ENCODE results near the gene PSMB1. TPM values are rescaled to one million over a fixed set of nuclear protein-coding genes. Genes with fewer than 3 reads are reported as not detected.
"Not testable (repeated sequence)": the region's sequence is repeated elsewhere in the genome, so short reads cannot be mapped to it uniquely, and the experiment has no call there.

PSMB1 gene
- total and polyA plus RNA-seq, 4 experiments from 2014 or later, result 94.2 to 705 (median 272) TPM

DNA sequence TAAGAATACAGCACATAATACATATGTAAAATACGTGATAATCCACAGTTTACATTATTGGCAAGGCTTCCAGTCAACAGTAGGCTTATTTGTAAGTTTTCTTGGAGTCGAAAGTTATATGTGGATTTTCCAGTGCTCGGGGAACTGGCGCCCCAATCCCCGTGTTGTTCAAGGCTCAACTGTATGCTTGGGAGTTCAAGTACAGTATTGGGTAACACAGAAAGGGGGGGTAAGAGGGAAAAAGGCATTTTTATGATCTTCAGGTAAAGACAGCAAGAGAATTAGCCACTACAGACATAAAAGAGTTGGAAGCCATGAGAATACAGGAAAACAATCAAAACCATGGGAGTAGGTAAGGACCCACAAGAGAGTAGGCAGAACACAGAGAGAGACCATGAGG, 16.4 kb downstream of the PSMB1 start:
- Mint-ChIP-seq H3K9me3 (no peaks in the 10 kb centered on the region), H3K36me3 (peaks cover 59 to 81% of the 10 kb centered on the region in 2 donors), H3K27ac (peak overlapping the region in 1 of 7 donors; percentile 35), H3K4me3 (no peak overlapping the region), H3K27me3 (no peaks in the 10 kb centered on the region), H3K4me1 (peaks cover 6 to 18% (median 18%) of the 10 kb centered on the region in 4 donors)
- Histone ChIP-seq H3K27ac (ENCODE audit: low read depth, low read length) (no peak overlapping the region), H3K36me3 (ENCODE audit: insufficient read depth, low read length) (peaks cover 81% of the 10 kb centered on the region), H3K27me3 (ENCODE audit: insufficient read depth, low read length) (no peaks in the 10 kb centered on the region), H3K4me1 (ENCODE audit: insufficient read depth, low read length) (no peaks in the 10 kb centered on the region), H3K4me3 (ENCODE audit: low read length in 2 of 2) (no peak overlapping the region), H3K9me3 (ENCODE audit: control insufficient read depth in 1 of 2, low read length in 2 of 2) (no peaks in the 10 kb centered on the region)
- DNase-seq, result no peak
- intact Hi-C loops (cut with micrococcal nuclease), result no loop called here
- POLR2A ChIA-PET (ENCODE audit: partially characterized antibody), result no interaction called here
- CTCF ChIA-PET (ENCODE audit: partially characterized antibody), result no interaction called here

DNA sequence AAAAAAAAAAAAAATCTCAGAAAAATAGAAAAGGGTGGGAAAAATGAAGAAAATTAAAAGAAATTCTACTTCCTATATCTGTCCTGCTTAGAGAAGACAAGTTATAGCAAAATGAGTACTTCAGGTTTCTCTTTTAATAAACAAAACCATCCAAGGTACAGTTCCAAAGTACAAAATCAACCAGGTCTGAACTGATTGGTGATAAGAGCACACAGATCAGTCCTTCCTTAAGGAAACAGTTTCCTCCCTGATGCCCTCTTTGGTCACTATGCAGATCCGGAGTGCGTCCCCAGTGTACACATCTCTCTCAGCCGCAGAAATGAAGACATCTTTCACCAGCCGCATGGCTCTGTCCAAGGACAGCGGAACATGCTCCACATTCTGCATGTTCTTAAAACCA, 18.1 kb downstream of the PSMB1 start:
- Histone ChIP-seq H3K4me3 (ENCODE audit: low read length in 2 of 2) (no peak overlapping the region), H3K27ac (ENCODE audit: low read depth, low read length) (no peak overlapping the region), H3K36me3 (ENCODE audit: insufficient read depth, low read length) (peaks cover 65% of the 10 kb centered on the region), H3K4me1 (ENCODE audit: insufficient read depth, low read length) (no peaks in the 10 kb centered on the region), H3K27me3 (ENCODE audit: insufficient read depth, low read length) (no peaks in the 10 kb centered on the region), H3K9me3 (ENCODE audit: control insufficient read depth in 1 of 2, low read length in 2 of 2) (no peaks in the 10 kb centered on the region)
- H3K27me3 Mint-ChIP-seq, result no peaks in the 10 kb centered on the region
- CTCF ChIA-PET (ENCODE audit: partially characterized antibody), result interaction anchor here (1.1 to 1.3 kb wide), 2 partner anchors 585 to 746 kb away, joined by 3 read pairs; no protein-coding TSS in a partner anchor
- H3K36me3 Mint-ChIP-seq, result peaks cover 46 to 65% of the 10 kb centered on the region in 2 donors
- POLR2A ChIA-PET (ENCODE audit: partially characterized antibody), result no interaction called here
- H3K27ac Mint-ChIP-seq, result no peak overlapping the region
- intact Hi-C loops (cut with micrococcal nuclease), result no loop called here
- no peak overlapping the region for H3K4me3 Mint-ChIP-seq
- H3K9me3 Mint-ChIP-seq, result no peaks in the 10 kb centered on the region
- H3K4me1 Mint-ChIP-seq, result peaks cover 2 to 9% (median 4%) of the 10 kb centered on the region in 4 donors
- DNase-seq, result no peak

DNA sequence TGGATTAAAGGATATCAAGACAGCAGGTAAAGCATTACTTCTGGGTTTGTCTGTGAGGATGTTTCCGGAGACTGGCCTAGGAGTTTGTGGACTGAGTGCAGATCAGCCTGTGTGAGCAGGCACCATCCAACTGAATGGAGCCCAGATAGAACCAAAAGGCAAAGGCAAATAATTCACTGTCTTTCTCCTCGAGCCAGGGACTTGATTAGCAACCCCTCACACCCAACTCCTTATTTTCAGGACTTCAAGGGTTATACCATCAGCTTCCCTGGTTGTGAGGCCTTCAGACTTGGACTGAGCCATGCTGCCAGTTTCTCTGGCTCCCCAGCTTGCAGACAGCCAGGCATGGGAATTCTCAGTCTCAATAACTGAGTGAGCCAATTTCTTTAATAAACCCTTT, 19.3 kb downstream of the PSMB1 start:
- no peak overlapping the region for H3K27ac ChIP-seq (ENCODE audit: low read depth, low read length)
- H3K27me3 ChIP-seq (ENCODE audit: insufficient read depth, low read length), result no peaks in the 10 kb centered on the region
- POLR2A ChIA-PET (ENCODE audit: partially characterized antibody), result no interaction called here
- no peaks in the 10 kb centered on the region for H3K4me1 ChIP-seq (ENCODE audit: insufficient read depth, low read length)
- H3K9me3 Mint-ChIP-seq, result no peaks in the 10 kb centered on the region
- no peak overlapping the region for H3K4me3 Mint-ChIP-seq
- no peak for DNase-seq
- intact Hi-C loops (cut with micrococcal nuclease), result no loop called here
- peaks cover 0 to 7% (median under 1%) of the 10 kb centered on the region in 4 donors for H3K4me1 Mint-ChIP-seq
- no peak overlapping the region for H3K4me3 ChIP-seq (ENCODE audit: low read length in 2 of 2)
- no peak overlapping the region for H3K27ac Mint-ChIP-seq
- CTCF ChIA-PET (ENCODE audit: partially characterized antibody), result interaction anchor here (1.1 to 6.1 kb wide), 3 partner anchors 584 to 745 kb away, joined by 3 to 54 read pairs (median 3); no protein-coding TSS in a partner anchor
- H3K27me3 Mint-ChIP-seq, result no peaks in the 10 kb centered on the region
- no peaks in the 10 kb centered on the region for H3K9me3 ChIP-seq (ENCODE audit: control insufficient read depth in 1 of 2, low read length in 2 of 2)
- peaks cover 53% of the 10 kb centered on the region for H3K36me3 ChIP-seq (ENCODE audit: insufficient read depth, low read length)
- peaks cover 37 to 57% of the 10 kb centered on the region in 2 donors for H3K36me3 Mint-ChIP-seq

- H3K27ac Mint-ChIP-seq, result no peak overlapping the region
- Histone ChIP-seq H3K9me3 (ENCODE audit: control insufficient read depth in 1 of 2, low read length in 2 of 2) (no peaks in the 10 kb centered on the region), H3K36me3 (ENCODE audit: insufficient read depth, low read length) (peaks cover 45% of the 10 kb centered on the region), H3K27me3 (ENCODE audit: insufficient read depth, low read length) (no peaks in the 10 kb centered on the region), H3K4me3 (ENCODE audit: low read length in 2 of 2) (no peak overlapping the region), H3K27ac (ENCODE audit: low read depth, low read length) (no peak overlapping the region), H3K4me1 (ENCODE audit: insufficient read depth, low read length) (no peaks in the 10 kb centered on the region)
- no peaks in the 10 kb centered on the region for H3K27me3 Mint-ChIP-seq
- peak overlapping the region in 1 of 8 donors; percentile 3 for H3K4me3 Mint-ChIP-seq
- no peak for DNase-seq
- CTCF ChIA-PET (ENCODE audit: partially characterized antibody), result interaction anchor here (6.0 to 6.1 kb wide), 2 partner anchors 701 to 744 kb away, joined by 41 to 54 read pairs; no protein-coding TSS in a partner anchor
- peaks cover 32 to 51% of the 10 kb centered on the region in 2 donors for H3K36me3 Mint-ChIP-seq
- no peaks in the 10 kb centered on the region for H3K9me3 Mint-ChIP-seq
- POLR2A ChIA-PET (ENCODE audit: partially characterized antibody), result no interaction called here
- intact Hi-C loops (cut with micrococcal nuclease), result no loop called here
- H3K4me1 Mint-ChIP-seq, result peaks cover 0 to 7% (median under 1%) of the 10 kb centered on the region in 4 donors
Measured at GRCh38 chr6:170532867-170533488, 20.1 kb downstream of the PSMB1 start.

DNA sequence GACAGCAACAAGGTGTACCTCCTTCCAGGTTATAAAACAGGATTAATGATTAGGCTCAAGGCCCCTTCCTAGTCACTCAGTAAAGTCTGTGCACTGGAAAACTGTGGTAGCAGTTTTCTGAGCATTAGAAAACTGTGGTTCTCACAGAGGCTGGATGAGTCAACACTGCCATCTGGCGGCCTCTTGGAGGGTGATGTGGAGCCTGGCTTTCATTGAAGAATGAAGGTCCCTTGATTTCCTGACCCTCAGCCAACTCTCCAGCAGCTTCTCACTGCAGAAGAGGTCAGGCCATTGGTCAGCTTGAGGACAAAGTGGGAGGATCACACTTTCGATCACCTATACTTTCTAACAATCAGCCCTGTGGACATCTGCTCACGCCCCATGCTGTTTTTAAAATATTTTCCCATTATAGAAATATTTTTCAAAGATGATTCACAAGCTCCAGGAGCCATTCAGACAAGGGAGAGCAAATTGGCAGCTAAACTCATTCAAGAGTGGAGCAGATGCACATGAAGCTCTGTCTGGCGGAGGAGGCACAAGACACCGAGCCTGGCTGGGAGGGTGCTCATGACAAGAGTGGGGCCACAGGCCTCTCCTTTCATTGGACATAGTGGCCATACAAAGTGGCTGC, 23.2 kb downstream of the PSMB1 start:
- Mint-ChIP-seq H3K4me1 (peaks cover 0 to 2% (median under 1%) of the 10 kb centered on the region in 4 donors), H3K27ac (peak overlapping the region in 2 of 7 donors; percentile 35 to 48), H3K4me3 (no peak overlapping the region), H3K27me3 (no peaks in the 10 kb centered on the region), H3K9me3 (no peaks in the 10 kb centered on the region), H3K36me3 (peaks cover 5 to 22% of the 10 kb centered on the region in 2 donors)
- Histone ChIP-seq H3K36me3 (ENCODE audit: insufficient read depth, low read length) (peaks cover 15% of the 10 kb centered on the region), H3K27me3 (ENCODE audit: insufficient read depth, low read length) (no peaks in the 10 kb centered on the region), H3K27ac (ENCODE audit: low read depth, low read length) (no peak overlapping the region), H3K9me3 (ENCODE audit: control insufficient read depth in 1 of 2, low read length in 2 of 2) (no peaks in the 10 kb centered on the region), H3K4me1 (ENCODE audit: insufficient read depth, low read length) (no peaks in the 10 kb centered on the region), H3K4me3 (ENCODE audit: low read length in 2 of 2) (no peak overlapping the region)
- intact Hi-C loops (cut with micrococcal nuclease), result loop anchor here (1.0 to 2.0 kb wide), 3 partner anchors 740 to 1635 kb away; no protein-coding TSS in a partner anchor
- POLR2A ChIA-PET (ENCODE audit: partially characterized antibody), result no interaction called here
- peak in 4 of 5 donors; percentile 41 to 53 (median 48) for DNase-seq
- CTCF ChIA-PET (ENCODE audit: partially characterized antibody), result interaction anchor here (0.7 to 6.1 kb wide), 20 partner anchors 8 to 1636 kb away, joined by 3 to 54 read pairs (median 6); partner anchors contain the start of gene PSMB1

DNA sequence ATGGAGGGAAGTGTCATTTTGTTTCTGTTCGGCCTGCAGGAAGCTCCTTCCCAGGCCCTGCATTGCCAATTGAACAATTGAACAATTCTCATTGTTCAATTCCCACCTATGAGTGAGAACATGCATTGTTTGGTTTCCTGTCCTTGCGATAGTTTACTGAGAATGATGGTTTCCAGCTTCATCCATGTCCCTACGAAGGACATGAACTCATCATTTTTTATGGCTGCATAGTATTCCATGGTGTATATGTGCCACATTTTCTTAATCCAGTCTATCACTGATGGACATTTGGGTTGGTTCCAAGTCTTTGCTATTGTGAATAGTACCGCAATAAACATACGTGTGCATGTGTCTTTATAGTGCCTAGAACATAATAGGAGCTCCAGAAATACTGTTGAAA, 25.1 kb downstream of the PSMB1 start:
- H3K27me3 Mint-ChIP-seq; DNase-seq; H3K4me3 Mint-ChIP-seq; H3K4me3 ChIP-seq (ENCODE audit: low read length in 2 of 2); H3K36me3 Mint-ChIP-seq; H3K27ac ChIP-seq (ENCODE audit: low read depth, low read length); H3K4me1 ChIP-seq (ENCODE audit: insufficient read depth, low read length); H3K4me1 Mint-ChIP-seq; H3K27ac Mint-ChIP-seq; POLR2A ChIA-PET (ENCODE audit: partially characterized antibody); H3K9me3 ChIP-seq (ENCODE audit: control insufficient read depth in 1 of 2, low read length in 2 of 2); H3K36me3 ChIP-seq (ENCODE audit: insufficient read depth, low read length); intact Hi-C loops (cut with micrococcal nuclease); H3K9me3 Mint-ChIP-seq; H3K27me3 ChIP-seq (ENCODE audit: insufficient read depth, low read length): not testable (repeated sequence)
- CTCF ChIA-PET (ENCODE audit: partially characterized antibody), result interaction anchor here (1.1 to 6.1 kb wide), 4 partner anchors 11 to 739 kb away, joined by 4 to 54 read pairs (median 38); no protein-coding TSS in a partner anchor

DNA sequence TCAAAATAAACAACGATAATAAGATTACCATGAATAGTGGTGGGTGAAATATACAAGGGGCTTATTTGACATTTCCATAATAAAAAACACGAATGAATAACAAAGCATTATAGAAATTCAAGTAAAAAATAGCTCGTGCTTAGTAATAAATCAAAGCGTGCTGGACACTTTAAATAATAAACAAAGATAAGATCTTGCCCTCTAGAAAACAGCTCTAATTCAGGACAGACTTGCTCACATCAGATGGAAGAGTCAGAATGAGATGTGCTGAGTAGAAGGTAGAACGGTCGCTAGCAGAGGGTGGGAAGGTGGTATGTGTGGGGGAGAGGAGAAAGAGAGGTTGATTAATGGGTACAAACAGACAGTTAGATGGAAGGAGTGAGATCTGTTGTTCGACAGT, 27.3 kb downstream of the PSMB1 start:
- intact Hi-C loops (cut with micrococcal nuclease), result no loop called here
- H3K27ac Mint-ChIP-seq, result no peak overlapping the region
- H3K27ac ChIP-seq (ENCODE audit: low read depth, low read length), result no peak overlapping the region
- CTCF ChIA-PET (ENCODE audit: partially characterized antibody), result interaction anchor here (0.8 to 0.9 kb wide), 2 partner anchors 8 to 14 kb away, joined by 3 read pairs; no protein-coding TSS in a partner anchor
- no peaks in the 10 kb centered on the region for H3K9me3 Mint-ChIP-seq
- DNase-seq, result no peak
- H3K27me3 Mint-ChIP-seq, result no peaks in the 10 kb centered on the region
- H3K36me3 Mint-ChIP-seq, result no peaks in the 10 kb centered on the region
- H3K4me1 Mint-ChIP-seq, result peaks cover 0 to 2% (median under 1%) of the 10 kb centered on the region in 4 donors
- peaks cover 6% of the 10 kb centered on the region for H3K27me3 ChIP-seq (ENCODE audit: insufficient read depth, low read length)
- POLR2A ChIA-PET (ENCODE audit: partially characterized antibody), result no interaction called here
- H3K4me3 ChIP-seq (ENCODE audit: low read length in 2 of 2), result no peak overlapping the region
- H3K4me1 ChIP-seq (ENCODE audit: insufficient read depth, low read length), result no peaks in the 10 kb centered on the region
- H3K9me3 ChIP-seq (ENCODE audit: control insufficient read depth in 1 of 2, low read length in 2 of 2), result no peaks in the 10 kb centered on the region
- H3K36me3 ChIP-seq (ENCODE audit: insufficient read depth, low read length), result no peaks in the 10 kb centered on the region
- no peak overlapping the region for H3K4me3 Mint-ChIP-seq

Measured in CD4-positive, alpha-beta memory T cell (primary cell).